WTC11 (cell line): ENCODE results near the gene ATP11A. TPM values are rescaled to one million over a fixed set of nuclear protein-coding genes. Genes with fewer than 3 reads are reported as not detected.

ENCODE experiments used
- ATAC-seq: fragments of 200-7000 bp; cut with Tn5 transposase; 2 replicates; pipeline ENCODE4 v1.10.0; 2021; ENCODE audit warnings: mild to moderate bottlenecking, moderate library complexity
- CTCF ChIA-PET: fragments of 300-600 bp; sonication (Branson Sonifier 250); formaldehyde crosslinking; loops from one replicate; lab custom pipeline; 2021; ENCODE audit warnings: antibody characterized with exemption; lab: Charles Lee
- POLR2A ChIA-PET: fragments of 350-600 bp; sonication (Branson Sonifier 250); formaldehyde crosslinking; loops from one replicate; lab custom pipeline; 2021; ENCODE audit warnings: antibody characterized with exemption; lab: Charles Lee
- DNase-seq: peaks from one replicate; pipeline ENCODE4 v3.0.0; 2021; ENCODE audit warnings: low spot score
- H3K27ac Mint-ChIP-seq: 2 replicates; pipeline ENCODE4 v1.8.0; 2021; ENCODE audit warnings: mixed read lengths
- H3K27me3 Mint-ChIP-seq: 2 replicates; pipeline ENCODE4 v1.8.0; 2021; ENCODE audit warnings: low read depth, mild to moderate bottlenecking, moderate library complexity, mixed read lengths
- H3K36me3 Mint-ChIP-seq: 2 replicates; pipeline ENCODE4 v1.8.0; 2021; ENCODE audit warnings: mixed read lengths
- H3K4me1 Mint-ChIP-seq: 2 replicates; pipeline ENCODE4 v1.8.0; 2022; ENCODE audit warnings: mixed read lengths
- H3K4me3 Mint-ChIP-seq: 2 replicates; pipeline ENCODE4 v1.8.0; 2021; ENCODE audit warnings: mild to moderate bottlenecking, moderate library complexity, mixed read lengths
- H3K9me3 Mint-ChIP-seq: 2 replicates; pipeline ENCODE4 v1.8.0; 2021; ENCODE audit warnings: mixed read lengths
- ATF1 ChIP-seq: sonication (generic); formaldehyde crosslinking; IDR thresholded peaks from 2 replicates; pipeline ENCODE4 v1.8.1; 2023; ENCODE audit warnings: mild to moderate bottlenecking, moderate library complexity, missing genetic modification reagents
- CBFB ChIP-seq: sonication (generic); formaldehyde crosslinking; IDR thresholded peaks from 2 replicates; pipeline ENCODE4 v1.8.1; 2022; ENCODE audit warnings: mild to moderate bottlenecking, low read depth, missing genetic modification reagents
- ESRRA ChIP-seq: sonication (generic); formaldehyde crosslinking; IDR thresholded peaks from 2 replicates; pipeline ENCODE4 v1.8.1; 2022; ENCODE audit warnings: mild to moderate bottlenecking, missing genetic modification reagents, borderline replicate concordance
- HMGXB4 ChIP-seq: sonication (generic); formaldehyde crosslinking; IDR thresholded peaks from 2 replicates; pipeline ENCODE4 v1.8.1; 2023; ENCODE audit warnings: mild to moderate bottlenecking, moderate library complexity, missing genetic modification reagents
- MXD4 ChIP-seq: fragments of 250-450 bp; sonication (Bioruptor Pico); IDR thresholded peaks from 2 replicates; pipeline ENCODE4 v1.8.0; 2021; ENCODE audit warnings: mild to moderate bottlenecking, moderate library complexity, borderline replicate concordance
- NFYB ChIP-seq: sonication (generic); formaldehyde crosslinking; conservative IDR thresholded peaks from 2 replicates; pipeline ENCODE4 v1.8.0; 2022; ENCODE audit warnings: low read depth, missing genetic modification reagents
- NR1H2 ChIP-seq: sonication (generic); formaldehyde crosslinking; IDR thresholded peaks from 2 replicates; pipeline ENCODE4 v1.9.0; 2021; ENCODE audit warnings: mild to moderate bottlenecking, moderate library complexity, missing genetic modification reagents
- NR2C2 ChIP-seq: sonication (generic); formaldehyde crosslinking; IDR thresholded peaks from 2 replicates; pipeline ENCODE4 v1.8.0; 2022; ENCODE audit warnings: mild to moderate bottlenecking, missing genetic modification reagents
- SMAD3 ChIP-seq: sonication (generic); formaldehyde crosslinking; IDR thresholded peaks from 2 replicates; pipeline ENCODE4 v1.8.0; 2022; ENCODE audit warnings: missing genetic modification reagents, mild to moderate bottlenecking, borderline replicate concordance
- STAT6 ChIP-seq: sonication (generic); formaldehyde crosslinking; conservative IDR thresholded peaks from 2 replicates; pipeline ENCODE4 v1.8.1; 2023; ENCODE audit warnings: mild to moderate bottlenecking, low read depth, missing genetic modification reagents, moderate library complexity
- TEAD1 ChIP-seq: sonication (generic); formaldehyde crosslinking; IDR thresholded peaks from 2 replicates; pipeline ENCODE4 v1.8.0; 2022; ENCODE audit warnings: mild to moderate bottlenecking, missing genetic modification reagents
- ZBTB43 ChIP-seq: sonication (generic); formaldehyde crosslinking; IDR thresholded peaks from 2 replicates; pipeline ENCODE4 v1.8.1; 2023; ENCODE audit warnings: mild to moderate bottlenecking, missing genetic modification reagents
- total RNA-seq: library from RNA; stranded (reverse); gene quantifications from 3 replicates; pipeline ENCODE4 v1.2.3, GENCODE V29; 2021
- TF ChIP-seq, protein P1 (sequence below): sonication (generic); formaldehyde crosslinking; IDR thresholded peaks from 2 replicates; pipeline ENCODE4 v1.8.1; 2023; ENCODE audit warnings: mild to moderate bottlenecking, missing genetic modification reagents, moderate library complexity
- TF ChIP-seq, protein P2 (sequence below): sonication (generic); formaldehyde crosslinking; IDR thresholded peaks from 2 replicates; pipeline ENCODE4 v1.8.1; 2022; ENCODE audit warnings: low read depth, mild to moderate bottlenecking, moderate library complexity, missing genetic modification reagents, borderline replicate concordance

ATP11A gene
- total RNA-seq, 1 experiment from 2014 or later = 100 TPM

- no peak for TF ChIP-seq HMGXB4 (CRISPR knock-in tag)
These were observed 38.7 kb downstream of the ATP11A start (continued) for GRCh38 chr13:112728375-112729126.

DNA sequence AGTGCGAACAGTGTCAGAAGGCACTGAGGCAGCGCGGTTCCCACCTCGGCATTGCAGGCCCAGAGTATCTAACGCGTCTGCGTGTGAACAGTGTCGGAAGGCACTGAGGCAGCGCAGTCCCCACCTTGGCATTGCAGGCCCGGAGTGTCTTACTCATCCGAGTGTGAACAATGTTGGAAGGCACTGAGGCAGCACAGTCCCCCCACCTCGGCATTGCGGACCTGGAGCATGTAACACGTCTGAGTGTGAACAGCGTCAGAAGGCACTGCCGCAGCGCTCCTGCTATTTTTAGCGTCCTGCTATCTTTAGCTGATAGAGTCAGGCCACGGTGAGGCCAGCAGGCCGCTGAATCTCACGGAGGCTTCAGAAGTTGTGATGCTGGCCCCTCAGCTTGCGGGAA is 39.6 kb downstream of the ATP11A start:
- no peak for ATAC-seq
- DNase-seq = no peak
- peaks cover 94% of the 10 kb centered on the region for H3K4me1 Mint-ChIP-seq
- TF ChIP-seq, protein P1, sequence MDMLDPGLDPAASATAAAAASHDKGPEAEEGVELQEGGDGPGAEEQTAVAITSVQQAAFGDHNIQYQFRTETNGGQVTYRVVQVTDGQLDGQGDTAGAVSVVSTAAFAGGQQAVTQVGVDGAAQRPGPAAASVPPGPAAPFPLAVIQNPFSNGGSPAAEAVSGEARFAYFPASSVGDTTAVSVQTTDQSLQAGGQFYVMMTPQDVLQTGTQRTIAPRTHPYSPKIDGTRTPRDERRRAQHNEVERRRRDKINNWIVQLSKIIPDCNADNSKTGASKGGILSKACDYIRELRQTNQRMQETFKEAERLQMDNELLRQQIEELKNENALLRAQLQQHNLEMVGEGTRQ = no peak
- TF ChIP-seq STAT6 (CRISPR knock-in tag) (no peak), SMAD3 (no peak), NFYB (no peak), ESRRA (CRISPR knock-in tag) (0 out of 2 replicates have a peak, but pooled peaks have one; percentile 51)
- H3K36me3 Mint-ChIP-seq = peaks cover 3% of the 10 kb centered on the region; the same call in 1 of the 2 replicates
- H3K4me3 Mint-ChIP-seq = no peak overlapping the region
- H3K27ac Mint-ChIP-seq = peak overlapping the region; percentile 91
- ChIA-PET CTCF (no interaction called here), POLR2A (no interaction called here)
- H3K27me3 Mint-ChIP-seq = no peaks in the 10 kb centered on the region
- H3K9me3 Mint-ChIP-seq = no peaks in the 10 kb centered on the region

DNA sequence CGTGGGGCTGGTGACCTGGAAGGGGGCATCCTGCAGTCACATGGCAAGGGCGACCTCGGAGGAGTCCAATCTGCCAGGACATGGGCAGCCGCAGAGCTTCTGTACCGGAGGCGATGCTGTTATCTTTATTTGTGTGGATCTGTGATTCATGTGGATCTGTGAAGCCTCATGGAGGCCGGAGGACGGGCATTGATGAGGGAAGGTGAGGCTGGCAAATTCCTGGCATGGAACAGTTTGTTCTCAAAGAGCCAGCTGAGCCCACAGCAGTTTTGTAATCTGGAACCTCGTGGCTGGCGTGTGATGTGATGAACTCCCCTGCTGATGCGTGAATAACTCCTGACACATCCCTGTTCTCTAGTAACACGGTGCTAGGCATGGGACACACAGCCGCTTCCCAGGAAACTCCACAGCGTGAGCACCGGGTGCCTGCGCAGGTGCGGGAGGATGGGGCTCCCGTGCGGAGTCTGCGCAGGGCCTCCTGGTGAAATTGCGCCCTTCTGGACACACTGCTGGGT is 40.4 kb downstream of the ATP11A start:
- Mint-ChIP-seq H3K27me3 (no peaks in the 10 kb centered on the region), H3K4me3 (no peak overlapping the region)
- TF ChIP-seq ATF1 = no peak
- 0 out of 2 replicates have a peak, but pooled peaks have one; percentile 18 for TF ChIP-seq TEAD1 (CRISPR knock-in tag)
- TF ChIP-seq, all 79 proteins: peak for 1
- DNase-seq (no peak), ATAC-seq (no peak)
- Mint-ChIP-seq H3K27ac (peak overlapping the region; percentile 77; the same call in 1 of the 2 replicates), H3K9me3 (no peaks in the 10 kb centered on the region), H3K4me1 (peaks cover 94% of the 10 kb centered on the region), H3K36me3 (peaks cover 3% of the 10 kb centered on the region; the same call in 1 of the 2 replicates)
- CTCF ChIA-PET = no interaction called here
- POLR2A ChIA-PET = no interaction called here

DNA sequence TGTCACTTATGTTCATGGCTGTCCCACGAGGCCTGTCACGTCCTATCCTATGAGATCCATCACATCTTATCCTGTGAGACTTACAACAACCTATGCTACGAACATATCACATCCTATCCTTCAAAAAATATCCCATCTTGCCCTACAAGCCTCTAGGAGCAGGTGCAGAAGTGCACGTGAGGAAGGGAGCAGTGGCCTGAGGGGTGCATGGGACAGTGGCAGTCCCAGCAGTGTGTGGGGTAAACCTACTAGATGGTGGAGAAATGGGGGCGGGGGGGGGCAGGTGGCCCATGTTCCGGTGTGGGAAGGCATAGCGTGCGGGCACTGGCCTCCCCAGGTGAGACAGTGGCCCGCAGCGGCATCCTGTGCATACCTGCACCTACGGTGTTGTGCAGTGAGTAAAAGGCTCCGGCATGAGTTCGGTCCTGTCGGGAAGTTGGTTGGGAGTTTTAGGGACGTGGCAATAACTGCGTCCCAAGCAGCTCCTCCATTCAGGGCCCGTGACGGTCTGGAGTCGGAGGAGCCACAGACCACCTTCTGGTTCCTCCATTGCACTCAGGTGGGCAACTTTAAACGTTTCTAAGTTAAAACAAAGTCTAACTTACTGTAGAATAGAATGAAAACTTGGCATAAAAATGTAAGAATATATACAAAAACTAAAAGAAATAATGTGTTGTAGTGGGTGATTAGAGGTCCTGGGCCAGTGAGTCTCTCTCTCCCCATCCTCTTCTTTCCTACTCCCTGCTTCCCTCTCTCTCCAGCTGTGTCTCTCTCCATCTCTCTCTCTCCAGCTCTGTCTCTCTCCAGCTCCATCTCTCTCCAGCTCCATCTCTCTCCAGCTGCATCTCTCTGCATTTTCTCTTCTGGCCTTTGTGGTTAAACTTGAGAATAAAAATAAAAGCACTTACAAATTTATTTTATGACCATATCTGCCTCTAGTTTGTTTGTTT is 42.1 kb downstream of the ATP11A start:
- Mint-ChIP-seq H3K36me3 (no peaks in the 10 kb centered on the region), H3K9me3 (no peaks in the 10 kb centered on the region), H3K4me1 (peaks cover 94% of the 10 kb centered on the region), H3K27ac (peak overlapping the region; percentile 100), H3K4me3 (no peak overlapping the region; the same call in 1 of the 2 replicates), H3K27me3 (no peaks in the 10 kb centered on the region)
- no peak for ATAC-seq
- DNase-seq = no peak
- ChIA-PET CTCF (interaction anchor here (1.8 to 1.9 kb wide), 2 partner anchors 20 to 143 kb away, joined by 5 to 6 read pairs; no protein-coding TSS in a partner anchor), POLR2A (no interaction called here)
- no peak for TF ChIP-seq MXD4 (CRISPR knock-in tag)
- TF ChIP-seq SMAD3 = no peak
- TF ChIP-seq CBFB (CRISPR knock-in tag) = no peak
- TF ChIP-seq, protein P2, sequence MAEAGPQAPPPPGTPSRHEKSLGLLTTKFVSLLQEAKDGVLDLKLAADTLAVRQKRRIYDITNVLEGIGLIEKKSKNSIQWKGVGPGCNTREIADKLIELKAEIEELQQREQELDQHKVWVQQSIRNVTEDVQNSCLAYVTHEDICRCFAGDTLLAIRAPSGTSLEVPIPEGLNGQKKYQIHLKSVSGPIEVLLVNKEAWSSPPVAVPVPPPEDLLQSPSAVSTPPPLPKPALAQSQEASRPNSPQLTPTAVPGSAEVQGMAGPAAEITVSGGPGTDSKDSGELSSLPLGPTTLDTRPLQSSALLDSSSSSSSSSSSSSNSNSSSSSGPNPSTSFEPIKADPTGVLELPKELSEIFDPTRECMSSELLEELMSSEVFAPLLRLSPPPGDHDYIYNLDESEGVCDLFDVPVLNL (CRISPR knock-in tag) = no peak
- TF ChIP-seq NR2C2 (CRISPR knock-in tag) = no peak
- TF ChIP-seq ZBTB43 = no peak
- no peak for TF ChIP-seq NR1H2
- no peak for TF ChIP-seq HMGXB4 (CRISPR knock-in tag)
